SU-DHL-6 (cell line): ENCODE data around the gene ELAVL1.

Source experiments
- EZH2phosphoT487 ChIP-seq: fragments of 200-600 bp; sonication (generic), shearing (Covaris generic); conservative IDR thresholded peaks from 2 replicates; pipeline ENCODE4 v1.6.1; 2018; ENCODE audit warnings: mild to moderate bottlenecking, antibody characterized with exemption, low read length, moderate library complexity, mixed read lengths
- TF ChIP-seq, protein P1 (sequence below): fragments of 200-600 bp; sonication (generic); IDR thresholded peaks from one replicate; pipeline ENCODE4 v1.5.1; 2017; ENCODE audit warnings: antibody characterized with exemption, mild to moderate bottlenecking, low read length, moderate library complexity; ENCODE audit not compliant: insufficient read depth, poor library complexity, severe bottlenecking

DNA sequence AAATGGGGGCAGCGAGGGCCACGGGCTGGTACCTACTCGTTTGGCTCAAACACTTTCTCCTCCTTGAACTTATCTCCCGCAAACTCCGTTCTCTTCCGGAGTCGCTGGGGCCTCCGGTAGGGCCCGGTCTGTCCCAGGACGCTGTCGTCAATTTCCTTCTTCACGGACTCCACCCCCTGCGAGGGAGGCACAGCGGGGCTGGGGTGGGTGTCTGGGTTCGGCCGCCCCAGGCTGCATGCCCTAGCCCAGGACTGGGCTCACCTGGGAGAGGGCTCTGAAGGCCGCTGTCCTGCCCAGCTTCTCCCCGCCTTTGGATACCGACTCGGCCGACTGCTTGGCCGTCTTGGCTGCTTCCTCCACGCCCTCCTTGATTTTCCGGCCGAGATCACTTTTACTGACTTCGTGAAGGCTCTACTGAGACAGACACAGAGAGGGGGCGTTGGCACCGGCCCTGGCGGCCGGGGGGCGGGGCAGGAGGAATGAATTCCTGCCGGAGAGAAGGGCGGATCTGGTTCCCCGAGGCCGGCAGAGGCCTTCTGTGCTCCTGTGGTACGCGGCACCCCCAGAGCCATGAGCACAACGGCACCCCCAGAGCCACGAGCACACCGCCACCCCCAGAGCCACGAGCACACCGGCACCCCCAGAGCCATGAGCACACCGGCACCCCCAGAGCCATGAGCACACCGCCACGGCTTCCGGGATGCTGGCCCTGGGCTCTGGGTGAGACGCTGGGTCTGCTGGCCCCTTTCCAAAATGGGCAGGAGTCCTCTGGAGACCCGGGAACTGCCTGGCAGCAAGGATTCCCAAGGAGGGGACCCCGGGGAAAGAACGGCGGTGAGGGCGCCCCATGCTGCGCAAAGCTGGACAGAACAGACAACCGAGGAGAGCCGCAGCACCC is 71.4 kb downstream of the ELAVL1 start:
- TF ChIP-seq, protein P1, sequence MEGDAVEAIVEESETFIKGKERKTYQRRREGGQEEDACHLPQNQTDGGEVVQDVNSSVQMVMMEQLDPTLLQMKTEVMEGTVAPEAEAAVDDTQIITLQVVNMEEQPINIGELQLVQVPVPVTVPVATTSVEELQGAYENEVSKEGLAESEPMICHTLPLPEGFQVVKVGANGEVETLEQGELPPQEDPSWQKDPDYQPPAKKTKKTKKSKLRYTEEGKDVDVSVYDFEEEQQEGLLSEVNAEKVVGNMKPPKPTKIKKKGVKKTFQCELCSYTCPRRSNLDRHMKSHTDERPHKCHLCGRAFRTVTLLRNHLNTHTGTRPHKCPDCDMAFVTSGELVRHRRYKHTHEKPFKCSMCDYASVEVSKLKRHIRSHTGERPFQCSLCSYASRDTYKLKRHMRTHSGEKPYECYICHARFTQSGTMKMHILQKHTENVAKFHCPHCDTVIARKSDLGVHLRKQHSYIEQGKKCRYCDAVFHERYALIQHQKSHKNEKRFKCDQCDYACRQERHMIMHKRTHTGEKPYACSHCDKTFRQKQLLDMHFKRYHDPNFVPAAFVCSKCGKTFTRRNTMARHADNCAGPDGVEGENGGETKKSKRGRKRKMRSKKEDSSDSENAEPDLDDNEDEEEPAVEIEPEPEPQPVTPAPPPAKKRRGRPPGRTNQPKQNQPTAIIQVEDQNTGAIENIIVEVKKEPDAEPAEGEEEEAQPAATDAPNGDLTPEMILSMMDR: no peak
- no peak for TF ChIP-seq EZH2phosphoT487
